ENCODE measurements around the gene GIPC2.
"Not testable (repeated sequence)": the region's sequence is repeated elsewhere in the genome, so short reads cannot be mapped to it uniquely, and the experiment has no call there.

The GIPC2 gene

DNA sequence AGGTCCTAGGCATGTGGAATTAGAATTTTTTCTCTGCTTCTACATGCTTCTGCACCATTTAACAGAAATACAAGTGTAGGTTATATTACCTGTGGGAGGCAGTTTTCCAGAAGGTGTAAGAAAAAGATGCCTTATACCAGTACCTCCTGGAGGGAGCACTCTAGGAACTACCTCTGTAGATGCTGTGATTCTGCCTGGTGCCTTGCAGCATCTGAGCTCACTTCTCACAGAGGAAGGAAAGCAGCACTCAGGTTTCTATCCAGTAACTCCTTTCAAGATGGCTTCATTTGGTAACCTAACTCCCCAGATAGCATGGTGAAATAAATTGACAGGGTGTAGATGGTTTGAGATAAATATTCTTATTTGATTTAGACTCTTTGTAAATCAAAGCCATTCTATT, 50.3 kb downstream of the GIPC2 start:
- no peak for DNase-seq (ENCODE audit: low read depth)

DNA sequence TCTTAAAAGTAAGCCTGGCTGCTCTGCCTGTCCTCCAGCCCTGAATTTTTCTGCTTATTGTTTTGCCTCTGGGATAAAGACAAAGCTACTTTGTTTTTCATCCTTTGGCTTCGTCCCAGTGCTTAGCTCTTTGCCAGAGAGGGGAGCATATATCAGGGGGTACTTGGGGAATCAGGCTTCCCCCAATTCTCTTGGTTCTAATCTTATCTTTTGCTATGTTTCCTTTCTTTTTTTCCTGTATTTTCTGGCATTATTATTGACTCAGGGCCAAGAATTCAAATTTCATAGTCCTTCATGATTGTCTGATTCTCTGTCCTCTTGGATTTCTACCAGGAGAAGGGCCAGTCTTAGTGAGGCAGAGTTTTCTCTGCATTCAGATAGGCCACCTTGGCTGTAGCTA, 51.2 kb downstream of the GIPC2 start:
- no peak for DNase-seq (ENCODE audit: low read depth)

DNA sequence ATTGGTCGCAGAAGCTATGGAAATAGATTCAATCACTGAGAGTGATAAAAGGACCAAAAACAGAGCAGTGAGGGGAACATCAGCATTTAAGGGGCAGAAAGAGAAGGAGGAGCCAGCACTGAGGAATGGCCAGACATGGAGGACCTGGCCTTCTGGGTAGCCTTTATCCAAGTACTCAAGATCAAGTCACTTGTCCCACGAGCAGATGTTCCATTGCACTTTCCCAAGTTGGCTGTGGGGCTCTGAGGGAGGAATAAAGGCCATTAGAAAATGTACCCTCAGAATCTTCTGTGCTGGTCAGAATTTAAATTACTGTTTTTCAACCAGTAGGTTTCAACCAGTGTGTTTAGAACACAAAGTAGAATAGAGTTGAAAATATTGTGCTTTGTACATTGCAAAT, 55.3 kb downstream of the GIPC2 start:
- DNase-seq (ENCODE audit: low read depth): no peak

DNA sequence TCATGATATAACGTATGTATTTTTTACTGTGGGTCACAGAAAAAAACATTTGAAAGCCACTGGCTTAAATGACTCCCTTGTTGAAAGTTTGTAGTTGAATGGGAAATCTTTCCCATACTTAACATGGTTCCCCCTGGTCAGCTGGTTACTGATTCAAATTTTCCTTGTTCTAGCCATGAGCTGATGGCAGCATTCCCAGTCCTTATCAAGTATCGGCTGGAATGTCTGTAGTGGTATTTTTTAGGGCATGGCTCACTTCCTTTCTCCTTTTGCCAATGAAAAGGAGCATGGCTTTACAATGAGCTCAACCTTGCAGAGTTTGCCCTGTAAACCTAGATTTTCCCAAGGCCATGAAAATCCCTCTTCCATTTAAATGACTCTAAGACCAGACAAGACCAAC, 55.7 kb downstream of the GIPC2 start:
- no peak for DNase-seq (ENCODE audit: low read depth)

DNA sequence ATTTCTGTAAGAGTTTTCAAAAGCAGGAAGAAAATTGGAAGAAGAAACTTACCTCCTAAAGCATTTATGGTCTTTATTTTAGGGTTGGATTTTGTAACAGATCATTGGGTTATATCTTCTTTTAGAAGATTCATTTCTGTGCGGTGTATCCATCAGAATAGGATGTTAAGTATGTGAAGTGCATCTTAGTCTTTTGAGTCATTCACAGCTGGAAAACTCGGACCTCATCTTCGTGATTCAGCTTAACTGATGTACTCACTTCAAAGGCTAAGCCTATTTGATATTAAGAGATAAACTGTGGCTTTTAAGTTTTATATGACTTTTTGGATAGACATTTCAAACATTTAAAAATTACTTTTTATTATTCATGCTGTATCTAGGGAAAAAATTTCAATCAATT, 56.3 kb downstream of the GIPC2 start:
- no peak for DNase-seq (ENCODE audit: low read depth)

DNA sequence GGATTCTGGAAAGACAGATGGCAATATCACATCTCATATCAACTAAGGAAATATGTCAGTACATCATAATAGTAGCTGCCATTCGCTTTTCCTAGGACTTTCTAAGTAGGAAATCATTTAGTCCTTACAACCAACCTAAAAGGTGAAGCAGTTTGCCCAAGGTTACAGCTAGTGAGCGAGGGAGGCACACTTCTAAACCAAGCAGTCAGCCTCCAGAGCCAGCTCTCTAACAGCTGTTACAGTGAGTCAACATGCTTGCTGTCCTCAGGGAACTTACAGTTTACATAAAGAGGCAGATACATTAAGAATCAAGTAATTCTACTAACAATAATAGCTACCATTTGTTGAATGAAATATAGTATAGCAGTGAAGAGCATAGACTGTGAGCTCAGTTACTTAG, 57.1 kb downstream of the GIPC2 start:
- DNase-seq (ENCODE audit: low read depth): no peak

DNA sequence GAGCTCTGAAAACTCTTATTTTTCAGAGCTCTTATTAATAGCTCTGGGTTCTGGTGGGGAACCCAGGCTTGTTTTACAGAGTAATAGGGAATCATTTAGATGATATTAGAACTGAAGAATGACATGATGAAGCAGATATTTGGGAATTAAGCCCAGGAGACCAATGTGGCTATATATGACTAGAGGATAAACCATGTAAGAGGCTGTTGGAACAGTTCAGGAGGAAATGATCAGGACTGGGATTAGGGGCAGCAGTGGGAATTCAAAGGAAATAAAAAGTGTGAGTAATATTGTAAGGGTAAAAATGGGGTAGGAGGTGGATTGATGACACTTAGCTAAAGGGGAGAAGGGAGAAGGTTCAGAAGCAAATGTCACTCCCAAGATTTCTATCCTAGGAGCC, 58.6 kb downstream of the GIPC2 start:
- DNase-seq (ENCODE audit: low read depth): no peak

DNA sequence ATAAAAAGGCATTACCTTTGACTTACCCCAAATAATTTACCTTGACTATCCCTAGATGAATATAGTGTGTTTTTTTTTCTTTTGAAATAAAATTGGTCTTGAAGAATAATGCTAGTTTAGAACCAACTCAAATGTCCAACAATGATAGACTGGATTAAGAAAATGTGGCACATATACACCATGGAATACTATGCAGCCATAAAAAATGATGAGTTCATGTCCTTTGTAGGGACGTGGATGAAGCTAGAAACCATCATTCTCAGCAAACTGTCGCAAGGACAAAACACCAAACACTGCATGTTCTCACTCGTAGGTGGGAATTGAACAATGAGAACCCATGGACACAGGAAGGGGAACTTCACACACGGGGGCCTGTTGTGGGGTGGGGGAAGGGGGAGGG, 63.9 kb downstream of the GIPC2 start:
- DNase-seq (ENCODE audit: low read depth): not testable (repeated sequence)

DNA sequence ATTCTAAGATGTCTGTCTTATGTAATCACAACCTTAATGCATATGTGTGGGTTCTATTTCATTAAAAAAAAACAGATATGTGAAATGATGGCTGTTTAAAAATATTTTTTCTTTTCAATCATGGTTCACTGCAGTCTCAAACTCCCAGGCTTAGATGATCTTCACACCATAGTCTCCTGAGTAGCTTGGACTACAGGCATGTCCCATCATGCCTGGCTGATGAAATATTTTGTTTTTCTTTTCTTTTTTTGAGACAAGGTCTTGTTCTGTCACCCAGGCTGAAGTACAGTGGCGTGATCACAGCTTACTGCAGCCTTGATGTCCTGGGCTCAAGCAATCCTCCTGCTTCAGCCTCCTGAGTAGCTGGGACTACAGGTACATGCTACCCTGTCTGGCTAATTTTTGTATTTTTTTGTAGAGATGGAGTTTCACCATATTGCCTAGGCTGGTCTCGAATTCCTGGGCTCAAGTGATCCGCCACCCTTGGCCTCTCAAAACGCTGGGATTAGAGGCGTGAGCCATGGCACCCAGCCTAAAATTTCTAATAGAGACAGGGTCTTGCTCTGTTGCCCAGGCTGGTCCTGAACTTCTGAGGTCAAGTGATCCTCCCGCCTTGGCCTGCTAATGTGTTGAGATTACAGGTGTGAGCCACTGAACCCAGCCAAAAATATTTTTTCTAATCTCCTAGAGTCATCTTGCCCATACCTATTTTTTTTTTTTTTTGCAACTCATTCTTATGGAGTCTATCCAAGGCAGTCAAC, 67.6 kb downstream of the GIPC2 start:
- DNase-seq (ENCODE audit: low read depth): no peak

DNA sequence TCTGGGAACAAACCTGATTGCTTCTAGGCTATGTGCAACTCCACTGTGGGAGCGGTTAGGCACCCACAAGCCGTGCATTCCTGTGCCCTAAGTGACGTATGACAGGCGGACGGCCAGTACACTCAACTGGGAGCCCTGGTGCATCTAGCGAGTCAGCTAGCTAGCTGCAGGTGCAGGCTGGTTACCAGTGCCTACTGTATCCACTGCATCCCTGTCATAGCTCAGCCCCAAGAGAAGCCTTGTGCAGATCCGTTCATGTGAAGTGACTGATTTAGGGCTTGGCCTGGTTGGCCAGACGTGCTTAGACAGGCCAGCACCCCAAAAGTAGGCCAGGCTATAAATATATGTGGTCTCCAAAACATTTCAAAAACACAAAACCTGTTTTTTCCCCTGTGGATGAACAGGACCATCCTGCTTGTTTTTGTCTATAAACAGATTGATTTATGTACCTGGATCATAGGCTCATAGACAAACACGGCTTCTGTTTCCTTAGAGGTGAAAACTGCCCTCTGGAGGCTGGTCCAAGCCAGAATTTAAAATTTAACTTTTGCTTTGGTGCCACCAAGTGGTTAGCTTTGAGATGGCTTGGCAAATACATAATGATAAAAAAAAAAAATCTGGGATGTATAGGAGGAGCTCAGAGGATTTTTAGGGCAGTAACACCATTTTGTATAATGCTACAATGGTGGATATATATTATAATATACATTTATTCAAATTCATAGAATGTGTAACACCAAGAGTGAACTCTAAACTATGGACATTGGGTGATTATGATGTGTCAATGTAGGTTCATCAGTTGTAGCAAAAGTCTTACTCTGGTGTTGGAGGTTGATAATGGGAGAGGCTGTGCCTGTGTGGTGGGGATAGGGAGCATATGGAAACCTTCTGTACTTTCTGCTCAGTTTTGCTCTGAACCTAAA, 68.5 kb downstream of the GIPC2 start:
- DNase-seq (ENCODE audit: low read depth): peak; percentile 29

DNA sequence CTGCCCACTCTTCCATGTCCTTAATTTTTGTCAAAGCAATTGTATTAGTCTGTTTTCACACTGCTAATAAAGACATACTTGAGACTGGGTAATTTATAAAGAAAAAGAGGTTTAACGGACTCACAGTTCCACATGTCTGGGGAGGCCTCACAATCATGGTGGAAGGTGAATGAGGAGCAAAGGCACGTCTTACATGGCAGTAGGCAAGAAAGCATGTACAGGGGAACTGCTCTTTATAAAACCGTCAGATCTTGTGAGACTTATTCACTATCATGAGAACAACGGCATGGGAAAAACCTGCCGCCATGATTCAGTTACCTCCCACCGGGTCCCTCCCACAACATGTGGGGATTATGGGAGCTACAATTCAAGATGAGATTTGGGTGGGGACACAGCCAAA, 74.7 kb downstream of the GIPC2 start:
- not testable (repeated sequence) for DNase-seq (ENCODE audit: low read depth)

DNA sequence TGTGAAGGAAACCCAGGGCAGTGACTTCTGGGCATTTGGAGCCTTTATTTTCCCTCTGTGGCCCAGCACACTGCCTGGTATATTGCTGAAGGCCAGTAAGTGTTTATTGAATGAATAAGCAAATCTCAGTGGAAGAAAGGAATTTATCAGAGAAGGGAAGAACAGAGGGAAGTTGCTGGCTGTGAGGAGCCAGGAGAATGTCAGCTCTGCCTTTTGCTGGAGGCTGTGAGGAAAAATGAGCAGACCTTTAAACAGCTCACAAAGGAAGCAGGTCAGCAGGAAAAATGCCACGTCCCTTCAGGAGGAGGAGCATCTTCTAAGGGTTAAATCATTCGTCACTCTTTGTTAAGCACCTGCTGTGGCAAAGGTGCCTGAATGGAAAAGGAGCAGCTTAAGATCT, 75.9 kb downstream of the GIPC2 start:
- DNase-seq (ENCODE audit: low read depth): no peak

DNA sequence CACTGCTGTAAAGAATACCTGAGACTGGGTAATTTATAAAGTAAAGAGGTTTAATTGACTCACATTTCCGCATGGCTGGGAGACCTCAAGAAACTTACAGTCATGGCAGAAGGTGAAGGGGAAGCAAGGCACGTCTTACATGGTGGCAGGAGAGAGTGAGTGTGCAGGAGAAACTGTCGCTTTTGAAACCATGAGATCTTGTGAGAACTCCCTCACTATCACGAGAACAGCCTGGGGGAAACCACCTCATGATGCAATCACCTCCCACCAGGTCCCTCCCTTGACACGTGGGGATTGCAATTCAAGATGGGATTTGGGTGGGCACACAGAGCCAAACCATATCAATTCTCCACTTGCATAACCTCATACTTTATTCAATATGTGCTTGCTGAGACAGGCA, 76.6 kb downstream of the GIPC2 start:
- no peak for DNase-seq (ENCODE audit: low read depth)

DNA sequence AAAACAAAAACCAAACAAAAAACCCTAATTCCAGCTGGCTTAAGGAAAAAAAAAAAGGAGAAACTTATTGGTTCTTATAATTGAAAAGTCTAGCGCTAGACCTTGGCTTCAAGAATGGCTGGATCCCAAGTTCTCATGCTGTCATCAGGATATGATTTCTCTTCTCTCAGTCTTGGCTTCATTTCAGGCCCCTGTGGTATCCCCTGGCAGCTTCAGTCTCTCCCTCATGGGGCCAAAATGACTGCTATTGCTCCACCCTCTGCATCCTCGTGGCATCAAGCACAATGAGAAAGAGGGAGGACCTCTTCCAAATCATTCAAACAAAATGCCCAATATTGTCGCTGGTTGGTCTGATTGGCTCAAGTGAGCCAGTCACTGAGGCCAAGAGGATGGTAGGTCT, 80.7 kb downstream of the GIPC2 start:
- DNase-seq (ENCODE audit: low read depth): no peak

DNA sequence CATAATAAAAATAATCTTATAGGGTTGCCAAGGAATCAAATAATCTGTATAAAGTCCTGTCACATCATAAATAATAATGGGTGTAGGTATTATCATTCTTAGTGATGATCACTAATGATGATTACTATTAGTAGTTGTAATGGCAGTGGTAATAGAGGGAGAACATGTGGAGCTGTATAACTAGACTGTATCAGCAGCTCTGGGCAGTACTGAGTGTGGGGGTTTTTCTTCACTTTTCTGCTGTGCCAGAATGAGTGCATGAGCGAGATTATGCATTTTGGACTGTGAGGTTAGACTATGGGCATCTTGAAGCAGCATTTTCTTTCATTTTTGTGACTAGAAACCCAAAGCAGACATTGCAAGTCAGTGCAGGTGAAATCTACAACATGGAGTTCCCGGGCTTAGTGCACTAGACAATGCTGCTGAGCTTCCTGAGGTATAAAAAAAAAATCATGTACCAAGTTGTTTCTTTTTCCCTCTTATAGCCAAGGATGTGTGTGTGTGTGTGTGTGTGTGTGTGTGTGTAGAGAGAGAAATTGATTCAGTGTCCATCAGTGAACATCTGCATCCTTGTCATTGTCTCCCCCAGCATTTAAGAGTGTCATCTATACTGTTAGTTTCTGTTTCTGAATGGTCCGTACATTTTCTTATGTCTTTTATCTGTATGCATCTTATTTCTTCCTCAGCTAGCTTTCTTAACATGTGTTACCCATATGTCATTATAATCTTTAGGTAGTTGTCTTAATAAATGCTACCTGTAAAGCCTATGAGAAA, 86.6 kb downstream of the GIPC2 start:
- no peak for DNase-seq (ENCODE audit: low read depth)

DNA sequence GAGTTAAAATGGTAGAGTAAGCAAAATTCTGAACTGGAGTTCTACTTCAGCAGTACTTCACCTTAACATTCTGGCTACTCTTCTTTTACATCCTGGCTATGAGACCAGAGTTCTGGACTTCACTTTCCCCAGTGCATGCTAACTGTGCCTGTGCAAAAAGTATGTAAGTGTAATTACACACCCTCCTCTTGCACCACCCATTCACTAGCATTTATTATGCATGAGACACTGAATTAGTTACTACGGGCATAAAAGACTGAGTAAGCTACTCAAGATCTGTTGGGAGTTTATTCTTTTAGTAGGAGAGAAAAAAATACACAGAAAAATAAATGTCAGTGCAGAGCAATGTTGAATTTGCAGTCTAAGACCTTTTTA, 87.2 kb downstream of the GIPC2 start:
- no peak for DNase-seq (ENCODE audit: low read depth)

DNA sequence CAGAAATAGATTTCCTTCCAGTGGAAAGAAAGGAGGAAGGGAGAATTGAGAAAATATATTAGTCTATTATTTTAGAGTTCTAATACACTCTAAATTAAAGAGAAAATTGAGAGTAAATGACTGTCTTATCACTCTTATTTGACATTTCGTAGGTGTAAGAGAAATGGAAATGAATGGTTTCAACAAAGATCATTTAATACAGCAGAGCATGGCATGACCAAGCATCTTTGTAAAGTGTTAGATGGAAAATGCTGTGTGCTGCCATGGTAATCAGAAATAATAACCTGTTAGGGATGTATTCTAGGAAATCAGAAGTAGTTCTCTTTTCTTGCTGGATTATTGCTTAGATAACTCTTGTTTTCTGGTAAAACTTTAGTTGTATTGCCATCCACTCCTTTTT, 90.9 kb downstream of the GIPC2 start:
- no peak for DNase-seq (ENCODE audit: low read depth)

DNA sequence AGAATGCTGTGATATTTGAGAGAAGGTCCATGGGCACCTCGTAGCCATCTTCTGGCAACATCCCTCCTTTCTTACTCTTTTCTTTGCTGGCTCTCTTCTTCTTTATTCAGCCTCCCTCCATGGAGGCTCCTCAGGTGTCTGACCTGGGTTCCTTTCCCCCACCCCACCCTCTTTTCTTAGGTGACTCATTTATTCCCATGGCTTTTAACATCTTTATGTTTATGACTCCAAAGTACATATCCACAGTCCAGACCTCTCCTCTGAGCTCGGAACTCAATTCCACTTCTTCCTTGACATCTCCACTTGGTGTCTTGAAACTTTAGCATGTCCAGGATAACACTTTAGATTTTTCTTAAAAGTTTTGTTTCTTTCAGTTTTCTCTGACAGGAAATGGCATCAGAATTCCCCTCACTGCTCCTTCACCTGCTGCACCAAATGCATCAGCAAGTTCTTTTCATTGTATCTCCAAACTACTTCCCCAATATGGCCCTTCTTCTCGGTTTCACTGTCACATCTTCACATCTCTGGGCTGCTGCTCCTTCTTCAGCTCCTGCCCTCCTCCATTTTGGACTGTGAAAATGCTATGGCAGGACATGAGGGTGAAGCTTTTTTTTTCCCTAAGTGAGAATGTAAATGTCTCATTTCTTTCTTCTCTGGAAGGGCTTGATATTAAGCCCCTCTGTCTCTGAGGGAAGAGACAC, 95.9 kb downstream of the GIPC2 start:
- no peak for DNase-seq (ENCODE audit: low read depth)

DNA sequence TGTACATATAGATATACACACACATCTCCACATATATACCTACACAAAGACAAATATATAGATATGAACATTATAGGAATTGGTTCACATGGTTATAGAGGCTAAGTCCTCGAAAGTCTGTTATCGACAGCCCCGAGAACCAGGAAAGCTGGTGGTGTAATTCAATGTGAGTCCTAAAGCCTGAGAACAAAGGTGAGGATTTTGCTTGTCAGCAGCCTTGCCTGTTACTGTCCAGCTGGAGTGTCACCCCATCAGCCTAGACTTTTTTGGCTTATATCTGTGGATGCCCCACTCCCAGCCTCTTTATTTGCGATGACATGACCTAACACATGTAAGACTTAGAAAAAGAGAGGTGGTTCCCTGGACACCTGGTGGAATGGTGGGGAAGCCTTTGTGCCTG, 97.0 kb downstream of the GIPC2 start:
- no peak for DNase-seq (ENCODE audit: low read depth)

DNA sequence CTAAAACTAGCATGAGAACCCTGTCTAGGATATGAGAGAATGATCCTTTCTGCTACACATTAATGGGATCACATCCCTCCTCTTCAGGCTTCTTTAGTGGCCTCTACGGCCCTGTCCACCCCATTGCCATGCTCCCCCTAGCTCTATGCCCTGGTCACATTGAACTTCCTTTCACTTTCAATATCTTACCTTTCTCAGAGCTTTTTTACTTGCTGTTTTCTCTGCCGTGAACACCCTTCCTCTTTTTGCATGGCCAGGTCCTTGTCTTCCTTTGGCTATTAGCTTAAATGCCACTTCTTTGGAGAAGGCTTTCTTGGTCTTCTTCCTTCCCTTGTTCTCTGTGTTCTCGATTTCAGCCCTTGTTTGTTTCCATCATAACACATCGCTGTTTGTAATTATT, 97.4 kb downstream of the GIPC2 start:
- no peak for DNase-seq (ENCODE audit: low read depth)

DNA sequence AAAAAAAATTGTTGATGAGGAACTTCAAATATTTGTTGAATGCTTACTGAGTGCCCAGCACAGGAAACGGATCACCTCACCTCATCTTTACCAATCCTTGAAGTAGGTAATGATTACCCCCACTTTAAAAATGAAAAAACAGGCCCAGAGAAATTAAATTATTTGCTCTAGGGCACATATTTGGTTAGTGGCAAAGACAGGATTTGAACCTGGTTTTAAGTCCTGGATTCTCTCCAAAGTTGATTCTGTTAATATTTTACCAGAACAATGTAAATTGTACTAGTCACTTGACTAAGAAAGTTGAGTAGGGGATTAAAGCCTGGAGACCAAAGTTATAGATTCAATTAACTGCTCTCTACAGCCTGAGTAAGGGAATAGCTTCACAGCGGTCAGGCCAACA, 97.9 kb downstream of the GIPC2 start:
- no peak for DNase-seq (ENCODE audit: low read depth)

DNA sequence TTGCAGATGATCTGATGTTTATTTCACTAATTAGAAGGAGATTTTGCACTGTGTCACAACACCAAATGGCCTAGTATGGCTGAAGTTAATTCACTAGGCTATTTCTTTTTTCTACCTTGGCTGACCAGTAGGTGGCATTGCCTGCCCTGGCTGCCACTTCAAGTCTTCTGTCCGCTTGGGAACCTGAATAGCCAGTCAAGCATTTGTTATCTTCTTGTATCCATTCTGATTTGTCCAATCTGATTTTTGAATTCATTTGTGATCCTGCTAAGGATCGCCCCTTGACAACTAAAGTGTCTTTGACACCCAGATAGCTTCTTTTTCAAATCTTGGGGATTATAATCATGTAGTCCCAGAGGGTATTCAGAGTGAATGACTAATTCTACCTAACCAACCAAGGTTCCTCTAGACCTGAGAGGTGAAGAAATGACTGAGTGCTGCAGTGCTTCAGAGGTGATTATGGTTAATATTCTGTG, 99.4 kb downstream of the GIPC2 start:
- peak; percentile 10 for DNase-seq (ENCODE audit: low read depth)
